Measurements from ENCODE around the gene MICAL2.

- TF ChIP-seq, protein P1, sequence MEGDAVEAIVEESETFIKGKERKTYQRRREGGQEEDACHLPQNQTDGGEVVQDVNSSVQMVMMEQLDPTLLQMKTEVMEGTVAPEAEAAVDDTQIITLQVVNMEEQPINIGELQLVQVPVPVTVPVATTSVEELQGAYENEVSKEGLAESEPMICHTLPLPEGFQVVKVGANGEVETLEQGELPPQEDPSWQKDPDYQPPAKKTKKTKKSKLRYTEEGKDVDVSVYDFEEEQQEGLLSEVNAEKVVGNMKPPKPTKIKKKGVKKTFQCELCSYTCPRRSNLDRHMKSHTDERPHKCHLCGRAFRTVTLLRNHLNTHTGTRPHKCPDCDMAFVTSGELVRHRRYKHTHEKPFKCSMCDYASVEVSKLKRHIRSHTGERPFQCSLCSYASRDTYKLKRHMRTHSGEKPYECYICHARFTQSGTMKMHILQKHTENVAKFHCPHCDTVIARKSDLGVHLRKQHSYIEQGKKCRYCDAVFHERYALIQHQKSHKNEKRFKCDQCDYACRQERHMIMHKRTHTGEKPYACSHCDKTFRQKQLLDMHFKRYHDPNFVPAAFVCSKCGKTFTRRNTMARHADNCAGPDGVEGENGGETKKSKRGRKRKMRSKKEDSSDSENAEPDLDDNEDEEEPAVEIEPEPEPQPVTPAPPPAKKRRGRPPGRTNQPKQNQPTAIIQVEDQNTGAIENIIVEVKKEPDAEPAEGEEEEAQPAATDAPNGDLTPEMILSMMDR (IDR thresholded peaks at IDR 0.05), result no peak
- no peak for TF ChIP-seq POLR2A (IDR thresholded peaks at IDR 0.05)
Measured at GRCh38 chr11:12288931-12289666, 178.7 kb downstream of the MICAL2 start.

All from thyroid gland (tissue), 4 donors.